ENCODE measurements around the gene RBM24.

DNA sequence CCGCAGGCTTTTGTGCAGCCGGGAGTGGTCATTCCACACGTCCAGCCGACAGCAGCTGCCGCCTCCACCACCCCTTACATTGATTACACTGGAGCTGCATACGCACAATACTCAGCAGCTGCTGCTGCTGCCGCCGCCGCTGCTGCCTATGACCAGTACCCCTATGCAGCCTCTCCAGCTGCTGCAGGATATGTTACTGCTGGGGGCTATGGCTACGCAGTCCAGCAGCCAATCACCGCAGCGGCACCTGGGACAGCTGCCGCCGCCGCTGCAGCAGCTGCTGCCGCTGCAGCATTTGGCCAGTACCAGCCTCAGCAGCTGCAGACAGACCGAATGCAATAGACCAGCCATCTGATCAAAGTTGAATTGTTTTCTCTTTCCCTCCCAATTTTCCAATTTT, 10.6 kb downstream of the RBM24 start:
- no peak for TF ChIP-seq POLR2A (IDR thresholded peaks at IDR 0.05)
- no peak for TF ChIP-seq POLR2AphosphoS5 (IDR thresholded peaks at IDR 0.05)
- TF ChIP-seq, protein P1, sequence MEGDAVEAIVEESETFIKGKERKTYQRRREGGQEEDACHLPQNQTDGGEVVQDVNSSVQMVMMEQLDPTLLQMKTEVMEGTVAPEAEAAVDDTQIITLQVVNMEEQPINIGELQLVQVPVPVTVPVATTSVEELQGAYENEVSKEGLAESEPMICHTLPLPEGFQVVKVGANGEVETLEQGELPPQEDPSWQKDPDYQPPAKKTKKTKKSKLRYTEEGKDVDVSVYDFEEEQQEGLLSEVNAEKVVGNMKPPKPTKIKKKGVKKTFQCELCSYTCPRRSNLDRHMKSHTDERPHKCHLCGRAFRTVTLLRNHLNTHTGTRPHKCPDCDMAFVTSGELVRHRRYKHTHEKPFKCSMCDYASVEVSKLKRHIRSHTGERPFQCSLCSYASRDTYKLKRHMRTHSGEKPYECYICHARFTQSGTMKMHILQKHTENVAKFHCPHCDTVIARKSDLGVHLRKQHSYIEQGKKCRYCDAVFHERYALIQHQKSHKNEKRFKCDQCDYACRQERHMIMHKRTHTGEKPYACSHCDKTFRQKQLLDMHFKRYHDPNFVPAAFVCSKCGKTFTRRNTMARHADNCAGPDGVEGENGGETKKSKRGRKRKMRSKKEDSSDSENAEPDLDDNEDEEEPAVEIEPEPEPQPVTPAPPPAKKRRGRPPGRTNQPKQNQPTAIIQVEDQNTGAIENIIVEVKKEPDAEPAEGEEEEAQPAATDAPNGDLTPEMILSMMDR (IDR thresholded peaks at IDR 0.05), result no peak
